ENCODE measurements around the gene LDHAL6A.

- TF ChIP-seq ZNF33B (CRISPR knock-in tag; IDR thresholded peaks at IDR 0.05), result no peak
- no peak for TF ChIP-seq PATZ1 (CRISPR knock-in tag; IDR thresholded peaks at IDR 0.05)
- no peak for TF ChIP-seq MTA1 (CRISPR knock-in tag; IDR thresholded peaks at IDR 0.05; ENCODE audit: borderline replicate concordance)
- no peak for TF ChIP-seq CBFB (CRISPR knock-in tag; IDR thresholded peaks at IDR 0.05)
- no peak for TF ChIP-seq ZNF274 (CRISPR knock-in tag; IDR thresholded peaks at IDR 0.05)
- no peak for TF ChIP-seq HBP1 (CRISPR knock-in tag; IDR thresholded peaks at IDR 0.05; ENCODE audit: low read depth)
- TF ChIP-seq TAF1 (CRISPR knock-in tag; IDR thresholded peaks at IDR 0.05), result no peak
- no peak for TF ChIP-seq ARHGAP35 (CRISPR knock-in tag; IDR thresholded peaks at IDR 0.05; ENCODE audit: borderline replicate concordance)
- TF ChIP-seq ADNP (CRISPR knock-in tag; IDR thresholded peaks at IDR 0.05), result no peak
- TF ChIP-seq ZNF3 (CRISPR knock-in tag; IDR thresholded peaks at IDR 0.05), result no peak
- no peak for TF ChIP-seq MED13 (CRISPR knock-in tag; IDR thresholded peaks at IDR 0.05)
- TF ChIP-seq ZFX (CRISPR knock-in tag; IDR thresholded peaks at IDR 0.05; ENCODE audit: low read depth), result no peak
Observed at GRCh38 chr11:18490736-18491485, 35.3 kb downstream of the LDHAL6A start.

Data from HepG2 (cell line).